ENCODE data around the gene CPSF7.
"Not testable (repeated sequence)": the region's sequence is repeated elsewhere in the genome, so short reads cannot be mapped to it uniquely, and the experiment has no call there.

- not testable (repeated sequence) for TF ChIP-seq MXI1 (IDR thresholded peaks at IDR 0.05; ENCODE audit: low read depth, low read length); EP300 (IDR thresholded peaks at IDR 0.05; ENCODE audit: borderline replicate concordance in 1 of 2, low read depth in 1 of 2, low read length in 1 of 2); GABPA (IDR thresholded peaks at IDR 0.05; ENCODE audit: low read depth); MAX (IDR thresholded peaks at IDR 0.05; ENCODE audit: low read depth); TAF1 (IDR thresholded peaks at IDR 0.05; ENCODE audit: borderline replicate concordance, low read depth, low read length); FOXM1 (IDR thresholded peaks at IDR 0.05; ENCODE audit: low read depth); YY1 (IDR thresholded peaks at IDR 0.05; ENCODE audit: low read depth)
- TF ChIP-seq, protein P1, sequence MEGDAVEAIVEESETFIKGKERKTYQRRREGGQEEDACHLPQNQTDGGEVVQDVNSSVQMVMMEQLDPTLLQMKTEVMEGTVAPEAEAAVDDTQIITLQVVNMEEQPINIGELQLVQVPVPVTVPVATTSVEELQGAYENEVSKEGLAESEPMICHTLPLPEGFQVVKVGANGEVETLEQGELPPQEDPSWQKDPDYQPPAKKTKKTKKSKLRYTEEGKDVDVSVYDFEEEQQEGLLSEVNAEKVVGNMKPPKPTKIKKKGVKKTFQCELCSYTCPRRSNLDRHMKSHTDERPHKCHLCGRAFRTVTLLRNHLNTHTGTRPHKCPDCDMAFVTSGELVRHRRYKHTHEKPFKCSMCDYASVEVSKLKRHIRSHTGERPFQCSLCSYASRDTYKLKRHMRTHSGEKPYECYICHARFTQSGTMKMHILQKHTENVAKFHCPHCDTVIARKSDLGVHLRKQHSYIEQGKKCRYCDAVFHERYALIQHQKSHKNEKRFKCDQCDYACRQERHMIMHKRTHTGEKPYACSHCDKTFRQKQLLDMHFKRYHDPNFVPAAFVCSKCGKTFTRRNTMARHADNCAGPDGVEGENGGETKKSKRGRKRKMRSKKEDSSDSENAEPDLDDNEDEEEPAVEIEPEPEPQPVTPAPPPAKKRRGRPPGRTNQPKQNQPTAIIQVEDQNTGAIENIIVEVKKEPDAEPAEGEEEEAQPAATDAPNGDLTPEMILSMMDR (IDR thresholded peaks at IDR 0.05) = not testable (repeated sequence)
Measured at GRCh38 chr11:61467602-61468001, 37.8 kb upstream of the CPSF7 start.
